Colonic mucosa (tissue), 4 donors: ENCODE results near the gene CAMKK2. TPM values are rescaled to one million over a fixed set of nuclear protein-coding genes. Genes with fewer than 3 reads are reported as not detected.
"Not testable (repeated sequence)": the region's sequence is repeated elsewhere in the genome, so short reads cannot be mapped to it uniquely, and the experiment has no call there.

Source experiments
- DNase-seq: peaks from one replicate; pipeline ENCODE4 v3.0.0-alpha.2; 2020
- H3K27ac ChIP-seq: fragments of 200-600 bp; one replicate; pipeline ENCODE4 v1.8.0; 2021
- H3K27me3 ChIP-seq: fragments of 200-600 bp; one replicate; pipeline ENCODE4 v1.8.0; 2021
- H3K36me3 ChIP-seq: fragments of 200-600 bp; one replicate; pipeline ENCODE4 v1.8.0; 2021
- H3K4me1 ChIP-seq: fragments of 200-600 bp; one replicate; pipeline ENCODE4 v1.8.0; 2021; ENCODE audit warnings: mild to moderate bottlenecking
- H3K4me3 ChIP-seq: fragments of 200-600 bp; one replicate; pipeline ENCODE4 v1.8.0; 2021
- H3K9ac ChIP-seq, 2 donors: one replicate each; pipeline ENCODE4 v1.7.0; 2013; ENCODE audit warnings: control low read depth in 2 of 2, low read depth in 2 of 2, low read length in 2 of 2
- H3K9me3 ChIP-seq: fragments of 200-600 bp; one replicate; pipeline ENCODE4 v1.8.0; 2021
- CTCF ChIP-seq: fragments of 200-600 bp; IDR thresholded peaks from one replicate; pipeline ENCODE4 v1.8.0; 2022; ENCODE audit warnings: antibody characterized with exemption, mild to moderate bottlenecking
- intact Hi-C: fragments of 100-400 bp; cut with DNase I; formaldehyde crosslinking; loops from one replicate; pipeline ENCODE4 v1.14.1; 2022
- total RNA-seq, 2 donors: library from RNA; stranded (reverse); fragmentation: NEBNext Ultra II Directional in 1 of 2; extraction: Animal tissue kit (Norgen Biotek cat#: 25700) in 1 of 2; gene quantifications; one replicate each; pipeline ENCODE4 v1.2.1, GENCODE V29; 2021
- donor health status: healthy.
- donor health status: DM: no; HTN: no; CAD: no.
- donor health status: DM: no; HTN: no; CAD: no.

Gene CAMKK2
- total RNA-seq, 2 donors from 2014 or later = 34.3 to 44.0 TPM

DNA sequence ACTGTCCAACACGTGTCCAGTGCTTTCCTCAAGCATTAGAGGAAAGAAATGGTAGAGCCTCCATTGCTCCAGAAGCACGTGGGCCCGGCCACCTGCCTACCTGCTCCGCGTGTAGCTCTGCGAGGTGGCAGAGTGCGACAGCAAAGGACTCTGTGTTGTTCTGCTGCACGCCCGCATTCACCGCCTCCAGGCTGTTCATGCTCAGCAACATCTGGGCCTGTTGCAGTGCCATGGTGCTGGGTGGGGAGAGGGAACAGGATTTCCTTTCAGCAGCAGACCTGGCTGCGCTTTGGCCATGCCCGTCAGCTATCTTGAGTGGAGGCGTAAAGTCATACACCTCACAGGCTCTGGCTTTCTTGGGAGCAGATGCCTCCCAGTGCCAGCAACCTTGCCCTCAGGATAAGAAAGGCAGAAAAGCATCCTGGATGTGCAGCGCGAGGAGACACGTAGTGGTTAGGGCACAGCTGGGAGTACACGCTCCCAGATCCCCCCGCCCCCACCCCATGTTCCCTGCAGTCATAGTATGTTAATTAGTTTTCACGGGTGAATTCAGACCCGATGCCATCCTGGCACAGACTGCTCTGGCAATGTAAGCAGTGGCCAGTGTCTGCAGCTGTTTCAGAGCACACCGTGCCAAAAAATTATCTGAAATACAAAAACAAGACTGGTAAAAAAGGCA, 30.6 kb upstream of the CAMKK2 start:
- peaks cover 22% of the 10 kb centered on the region for H3K36me3 ChIP-seq

GRCh38 chr12:121325922-121326396, 29.4 kb upstream of the CAMKK2 start:
- Histone ChIP-seq H3K27ac (no peak overlapping the region), H3K4me3 (no peak overlapping the region), H3K27me3 (no peaks in the 10 kb centered on the region), H3K4me1 (no peaks in the 10 kb centered on the region), H3K9ac (no peak overlapping the region), H3K9me3 (no peaks in the 10 kb centered on the region), H3K36me3 (peaks cover 21% of the 10 kb centered on the region)
- no peak for TF ChIP-seq CTCF
- DNase-seq = no peak
- intact Hi-C loops = no loop called here

More for the DNA sequence above, 30.6 kb upstream of the CAMKK2 start:
- H3K27ac ChIP-seq = no peak overlapping the region
- intact Hi-C loops = no loop called here
- no peak for DNase-seq
- no peak for TF ChIP-seq CTCF
- H3K9me3 ChIP-seq = no peaks in the 10 kb centered on the region
- no peaks in the 10 kb centered on the region for H3K4me1 ChIP-seq
- H3K27me3 ChIP-seq = no peaks in the 10 kb centered on the region
- H3K9ac ChIP-seq = no peak overlapping the region
- H3K4me3 ChIP-seq = no peak overlapping the region

GRCh38 chr12:121323908-121324307, 27.4 kb upstream of the CAMKK2 start:
- no peak overlapping the region for H3K9ac ChIP-seq
- no peaks in the 10 kb centered on the region for H3K27me3 ChIP-seq
- H3K9me3 ChIP-seq = no peaks in the 10 kb centered on the region
- TF ChIP-seq CTCF = no peak
- intact Hi-C loops = no loop called here
- no peaks in the 10 kb centered on the region for H3K4me1 ChIP-seq
- no peak overlapping the region for H3K27ac ChIP-seq
- no peak overlapping the region for H3K4me3 ChIP-seq
- DNase-seq = no peak
- peaks cover 13% of the 10 kb centered on the region for H3K36me3 ChIP-seq

DNA sequence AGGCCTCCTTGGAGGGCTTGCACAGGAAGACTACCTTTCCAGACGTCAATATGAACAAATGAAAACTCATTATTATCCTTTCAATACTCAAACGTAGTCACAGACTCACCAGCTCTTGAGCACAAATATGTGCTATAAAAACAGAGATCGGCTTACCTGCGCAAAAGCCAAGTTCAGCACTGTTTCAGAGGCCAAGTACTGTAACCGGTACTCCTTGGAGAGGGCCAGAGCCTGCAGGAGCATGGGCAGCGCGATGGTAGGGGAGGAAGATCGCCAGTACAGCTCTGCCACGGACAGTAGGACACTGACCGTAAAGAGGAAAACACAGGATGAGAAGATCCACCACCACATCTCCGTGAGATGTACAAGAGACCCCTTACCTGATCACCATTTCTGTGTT, 21.6 kb upstream of the CAMKK2 start:
- no peak overlapping the region for H3K4me3 ChIP-seq
- no peak for DNase-seq
- intact Hi-C loops = no loop called here
- H3K27ac ChIP-seq = no peak overlapping the region
- no peaks in the 10 kb centered on the region for H3K9me3 ChIP-seq
- H3K36me3 ChIP-seq = no peaks in the 10 kb centered on the region
- H3K27me3 ChIP-seq = no peaks in the 10 kb centered on the region
- no peaks in the 10 kb centered on the region for H3K4me1 ChIP-seq
- TF ChIP-seq CTCF = no peak
- no peak overlapping the region for H3K9ac ChIP-seq

GRCh38 chr12:121314431-121314830, 17.9 kb upstream of the CAMKK2 start:
- DNase-seq = no peak
- no peaks in the 10 kb centered on the region for H3K4me1 ChIP-seq
- no peak overlapping the region for H3K4me3 ChIP-seq
- H3K27me3 ChIP-seq = no peaks in the 10 kb centered on the region
- H3K27ac ChIP-seq = no peak overlapping the region
- intact Hi-C loops = no loop called here
- H3K9me3 ChIP-seq = no peaks in the 10 kb centered on the region
- no peak overlapping the region for H3K9ac ChIP-seq
- TF ChIP-seq CTCF = no peak
- no peaks in the 10 kb centered on the region for H3K36me3 ChIP-seq

- H3K27me3 ChIP-seq, H3K4me1 ChIP-seq, H3K9ac ChIP-seq, H3K9me3 ChIP-seq, H3K4me3 ChIP-seq, DNase-seq, intact Hi-C loops, H3K27ac ChIP-seq, H3K36me3 ChIP-seq: not testable (repeated sequence)
Measured at GRCh38 chr12:121310231-121310630, 13.7 kb upstream of the CAMKK2 start.

GRCh38 chr12:121307397-121307796, 10.9 kb upstream of the CAMKK2 start:
- DNase-seq, H3K27ac ChIP-seq: not testable (repeated sequence)

More at GRCh38 chr12:121307397-121307796, 10.9 kb upstream of the CAMKK2 start:
- H3K9me3 ChIP-seq, H3K27me3 ChIP-seq, H3K9ac ChIP-seq, H3K4me1 ChIP-seq, H3K4me3 ChIP-seq, intact Hi-C loops, H3K36me3 ChIP-seq: not testable (repeated sequence)
